ENCODE data around the gene TOX2.

- TF ChIP-seq CTCF (IDR thresholded peaks at IDR 0.05 in 4 of 5, conservative IDR thresholded peaks at IDR 0.05 in 1 of 5) (no peak), POLR2A (IDR thresholded peaks at IDR 0.05) (no peak)
Measured at GRCh38 chr20:44005661-44006060, 91.0 kb downstream of the TOX2 start.

All from gastrocnemius medialis (tissue), 4 donors.